HG02970 (cell line): Measurements from ENCODE around the gene SEC11A.
"Not testable (repeated sequence)": the region's sequence is repeated elsewhere in the genome, so short reads cannot be mapped to it uniquely, and the experiment has no call there.

Experiments used
- ATAC-seq: cut with Tn5 transposase; IDR thresholded peaks from one replicate; pipeline ENCODE4 v1.9.1; 2021; ENCODE audit warnings: mild to moderate bottlenecking, moderate library complexity, moderate number of reproducible peaks; ENCODE audit not compliant: unreplicated experiment, low FRiP score

SEC11A gene

DNA sequence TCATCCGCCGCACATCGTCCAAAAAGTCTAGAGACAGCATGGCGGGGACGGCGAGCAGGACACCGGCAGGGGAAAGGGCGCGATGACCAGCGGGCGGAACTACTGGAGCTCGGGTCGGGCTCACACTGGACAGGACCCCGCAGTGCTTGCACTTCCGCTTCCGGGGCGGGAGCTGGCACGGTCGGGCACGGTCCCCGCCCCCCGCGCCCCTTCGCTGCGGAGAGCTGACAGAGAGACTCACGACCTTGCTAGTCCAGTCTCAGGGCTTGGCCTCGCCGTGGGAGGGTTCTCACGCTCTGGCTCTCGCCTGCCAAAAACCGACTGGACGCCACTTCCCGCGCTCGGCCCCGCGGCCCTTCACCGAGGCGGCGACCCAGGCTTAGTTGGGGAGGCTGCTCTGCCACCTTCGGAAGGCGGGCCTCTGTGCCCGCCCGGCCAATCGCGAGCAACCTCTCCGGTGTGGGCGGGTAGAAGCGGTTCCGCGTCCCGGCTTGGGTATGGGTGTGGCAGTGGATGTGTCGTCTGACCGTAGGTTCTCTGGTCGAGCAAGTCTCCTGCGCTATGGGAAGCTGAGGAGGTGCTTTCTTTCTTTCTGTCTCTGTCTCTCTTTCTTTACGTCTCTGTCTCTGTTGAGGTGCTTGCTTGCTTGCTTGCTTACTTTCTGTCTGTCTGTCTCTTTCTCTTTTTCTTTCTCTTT lies at the start of gene SEC11A:
Gene SEC11A, minus strand, starts transcription at position 104 of the 697 bp plus-strand sequence. Its CDS starts 64 bp downstream, at position 40.
- ATAC-seq, result peak; percentile 93

- no peak for ATAC-seq
These were observed 49.7 kb upstream of the SEC11A start for GRCh38 chr15:84765675-84766074.

- no peak for ATAC-seq
These were observed 49.0 kb upstream of the SEC11A start for GRCh38 chr15:84764989-84765388.

GRCh38 chr15:84764585-84764984 lies 48.6 kb upstream of the SEC11A start:
- no peak for ATAC-seq

- ATAC-seq, result no peak
These were observed 47.1 kb upstream of the SEC11A start for GRCh38 chr15:84762840-84763572.

- no peak for ATAC-seq
These were observed 45.7 kb upstream of the SEC11A start for GRCh38 chr15:84761607-84762131.

- no peak for ATAC-seq
These were observed 44.3 kb upstream of the SEC11A start for GRCh38 chr15:84760219-84760618.

- no peak for ATAC-seq
These were observed 43.1 kb upstream of the SEC11A start for GRCh38 chr15:84759018-84759417.

DNA sequence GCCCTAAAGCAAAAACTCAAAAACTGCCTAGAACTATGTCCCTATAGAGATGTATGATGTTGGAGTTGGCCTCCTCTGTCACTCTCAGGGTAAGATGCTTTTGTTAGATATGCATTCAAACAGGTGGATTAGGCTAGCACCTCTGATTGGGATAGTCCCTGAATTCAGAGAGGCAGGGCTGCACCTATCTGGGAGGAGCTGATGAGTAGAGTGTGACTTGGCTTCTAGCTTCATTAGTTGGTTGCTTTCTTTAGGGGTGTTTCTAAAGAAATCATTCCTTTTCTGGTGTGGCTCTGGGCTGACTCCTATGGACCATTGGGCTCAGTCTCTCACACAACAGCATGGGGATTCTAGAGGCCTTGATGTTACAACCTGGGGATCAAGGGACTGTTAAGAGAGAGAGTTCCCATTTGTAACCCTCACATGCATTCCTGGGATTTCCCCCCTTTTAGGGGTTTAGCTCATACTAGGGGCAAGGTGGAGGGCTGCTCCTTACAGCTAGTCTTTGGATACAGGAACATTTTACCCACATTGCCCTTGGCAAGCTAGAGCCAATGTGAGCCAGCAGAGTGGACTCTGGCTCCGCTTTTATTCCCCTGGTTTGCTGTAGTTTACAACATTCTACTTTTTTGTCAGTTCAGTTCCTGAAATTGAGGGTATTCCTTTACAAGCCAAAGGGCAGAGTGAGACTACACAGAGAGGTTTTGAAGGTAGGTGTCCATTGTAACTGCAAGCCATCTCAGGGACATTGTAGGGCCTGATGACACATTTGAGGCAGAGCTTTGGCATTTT lies 40.0 kb upstream of the SEC11A start:
- ATAC-seq, result no peak

GRCh38 chr15:84754889-84755288 lies 39.0 kb upstream of the SEC11A start:
- not testable (repeated sequence) for ATAC-seq

- ATAC-seq, result no peak
These were observed 36.8 kb upstream of the SEC11A start for GRCh38 chr15:84752700-84753099.

- no peak for ATAC-seq
These were observed 36.3 kb upstream of the SEC11A start for GRCh38 chr15:84752195-84752594.

DNA sequence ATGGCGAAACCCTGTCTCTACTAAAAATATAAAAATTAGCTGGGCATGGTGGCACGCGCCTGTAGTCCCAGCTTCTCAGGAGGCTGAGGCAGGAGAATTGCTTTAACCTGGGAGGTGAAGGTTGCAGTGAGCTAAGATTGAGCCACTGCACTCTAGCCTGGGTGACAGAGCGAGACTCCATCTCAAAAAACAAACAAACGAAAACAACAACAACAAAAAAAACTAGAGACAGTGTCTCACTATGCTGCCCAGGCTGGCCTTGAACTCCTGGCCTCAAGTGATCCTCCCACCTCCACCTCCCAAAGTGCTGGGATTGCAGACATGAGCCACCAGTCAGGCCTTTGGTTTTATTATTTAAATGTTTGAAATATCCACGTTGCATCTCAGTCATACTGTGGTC lies 35.8 kb upstream of the SEC11A start:
- not testable (repeated sequence) for ATAC-seq

GRCh38 chr15:84750583-84751092 lies 34.7 kb upstream of the SEC11A start:
- ATAC-seq, result no peak

GRCh38 chr15:84749111-84749991 lies 33.4 kb upstream of the SEC11A start:
- ATAC-seq, result peak; percentile 2

DNA sequence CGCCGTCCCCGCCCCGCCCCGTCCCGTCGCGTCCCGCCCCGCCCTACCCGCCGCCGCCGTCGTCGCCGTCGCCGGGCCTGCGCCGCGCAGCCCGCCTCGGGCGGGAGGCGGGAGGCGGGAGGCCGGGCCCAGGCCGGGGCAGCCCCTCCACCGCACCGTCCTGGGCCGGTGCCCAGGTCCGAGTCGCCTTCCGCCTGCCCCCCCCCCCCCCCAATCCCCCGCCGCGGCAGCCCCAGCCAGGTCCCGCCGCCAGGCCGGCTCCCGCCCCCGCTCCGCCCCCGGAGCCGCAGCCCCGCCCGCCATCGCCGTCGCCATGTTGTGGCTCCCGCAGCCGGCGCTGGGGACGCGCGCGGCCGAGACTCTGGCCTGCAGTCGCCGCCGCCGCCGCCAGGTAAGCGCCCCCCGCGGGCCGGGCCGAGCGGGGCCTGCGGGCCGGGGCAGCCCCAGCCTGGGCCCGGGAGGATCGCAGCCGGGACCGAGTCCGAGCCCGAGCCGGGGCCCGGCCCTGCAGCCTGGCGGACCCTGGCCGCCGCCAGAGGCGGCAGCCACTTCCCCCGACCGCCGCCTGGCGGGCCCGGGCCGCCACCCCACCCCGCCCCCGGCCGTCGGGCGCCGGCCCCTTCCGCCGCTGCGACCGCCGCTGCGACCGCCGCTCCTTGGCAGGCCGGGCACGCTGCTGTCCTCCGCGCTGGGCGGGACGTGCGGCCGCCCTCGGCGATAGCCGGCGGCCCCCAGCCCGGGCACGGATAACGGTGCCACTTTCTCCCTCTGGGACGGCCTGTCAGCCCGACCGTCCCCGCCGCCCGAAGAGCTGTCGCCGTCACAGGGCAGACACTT lies 32.6 kb upstream of the SEC11A start, which contains the start of gene ZNF592:
Gene ZNF592, plus strand, starts transcription at position 319 of the 837 bp plus-strand sequence. CDS start 34,084 bp downstream, outside the sequence.
- peak; percentile 54 for ATAC-seq

GRCh38 chr15:84747416-84748273 lies 31.7 kb upstream of the SEC11A start:
- peak; percentile 32 for ATAC-seq

DNA sequence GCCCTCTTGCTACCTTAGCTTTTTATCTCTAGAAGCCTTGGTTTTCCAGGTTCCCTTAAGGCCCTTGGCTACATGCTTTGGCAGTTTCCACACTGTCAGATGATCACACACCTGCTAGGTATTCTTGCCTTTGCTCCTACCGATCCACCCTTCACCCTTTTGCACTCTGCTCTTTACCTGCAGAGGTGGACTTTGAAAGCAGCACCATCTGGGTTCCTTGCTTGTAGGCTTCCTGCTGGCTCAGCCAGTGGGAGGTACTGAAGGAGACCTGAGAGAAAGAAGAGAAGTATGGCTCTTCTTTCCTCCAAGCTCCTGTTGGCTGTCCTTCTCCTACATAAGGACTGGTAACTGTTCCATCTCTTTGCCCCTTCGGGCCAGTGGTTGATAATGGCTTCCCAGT lies 25.2 kb upstream of the SEC11A start:
- no peak for ATAC-seq
